ENCODE measurements around the gene SMPD3.

Gene SMPD3

DNA sequence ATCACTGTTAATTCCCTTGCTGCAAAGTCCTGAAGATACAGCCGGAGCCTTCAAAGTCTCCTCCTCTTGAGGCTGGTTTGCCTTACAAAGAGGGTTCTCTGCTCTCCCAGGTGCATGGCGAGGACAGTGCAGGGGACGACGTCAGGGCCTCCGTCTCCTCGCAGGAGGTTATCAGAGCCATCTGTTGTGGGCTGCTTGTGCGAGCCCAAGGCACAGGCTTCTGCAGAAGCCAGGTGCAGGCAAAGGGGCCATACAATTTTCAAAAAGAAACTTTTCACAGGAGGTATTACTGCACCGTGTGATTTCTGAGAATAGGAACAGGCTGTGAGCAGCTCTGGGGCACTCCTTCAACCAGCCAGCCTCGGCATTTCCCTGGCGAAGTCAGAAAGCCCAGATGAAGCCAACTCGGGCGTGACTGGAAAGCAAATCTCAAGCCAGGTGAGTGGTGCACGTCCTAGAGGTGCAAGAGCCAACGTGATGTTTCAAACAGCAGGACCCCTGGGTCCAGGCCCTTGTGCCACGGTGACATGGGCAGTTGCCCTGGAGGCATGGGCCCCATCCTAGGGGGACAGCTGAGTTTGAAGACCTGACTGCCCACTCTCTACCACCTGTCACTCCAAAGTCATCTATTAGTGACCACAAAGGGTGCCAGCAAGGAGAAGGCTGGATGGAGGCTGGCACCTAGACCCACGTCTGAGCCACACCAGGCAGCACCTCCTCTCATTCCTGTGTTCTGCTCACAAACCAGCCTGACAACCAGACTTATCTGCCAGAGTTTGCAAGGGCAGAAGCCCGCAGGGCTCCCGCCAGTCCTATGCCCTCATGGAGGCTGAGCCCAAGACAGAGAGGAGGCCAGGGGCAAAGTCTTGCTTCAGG lies 68.6 kb downstream of the SMPD3 start:
- peak; percentile 29 for DNase-seq

DNA sequence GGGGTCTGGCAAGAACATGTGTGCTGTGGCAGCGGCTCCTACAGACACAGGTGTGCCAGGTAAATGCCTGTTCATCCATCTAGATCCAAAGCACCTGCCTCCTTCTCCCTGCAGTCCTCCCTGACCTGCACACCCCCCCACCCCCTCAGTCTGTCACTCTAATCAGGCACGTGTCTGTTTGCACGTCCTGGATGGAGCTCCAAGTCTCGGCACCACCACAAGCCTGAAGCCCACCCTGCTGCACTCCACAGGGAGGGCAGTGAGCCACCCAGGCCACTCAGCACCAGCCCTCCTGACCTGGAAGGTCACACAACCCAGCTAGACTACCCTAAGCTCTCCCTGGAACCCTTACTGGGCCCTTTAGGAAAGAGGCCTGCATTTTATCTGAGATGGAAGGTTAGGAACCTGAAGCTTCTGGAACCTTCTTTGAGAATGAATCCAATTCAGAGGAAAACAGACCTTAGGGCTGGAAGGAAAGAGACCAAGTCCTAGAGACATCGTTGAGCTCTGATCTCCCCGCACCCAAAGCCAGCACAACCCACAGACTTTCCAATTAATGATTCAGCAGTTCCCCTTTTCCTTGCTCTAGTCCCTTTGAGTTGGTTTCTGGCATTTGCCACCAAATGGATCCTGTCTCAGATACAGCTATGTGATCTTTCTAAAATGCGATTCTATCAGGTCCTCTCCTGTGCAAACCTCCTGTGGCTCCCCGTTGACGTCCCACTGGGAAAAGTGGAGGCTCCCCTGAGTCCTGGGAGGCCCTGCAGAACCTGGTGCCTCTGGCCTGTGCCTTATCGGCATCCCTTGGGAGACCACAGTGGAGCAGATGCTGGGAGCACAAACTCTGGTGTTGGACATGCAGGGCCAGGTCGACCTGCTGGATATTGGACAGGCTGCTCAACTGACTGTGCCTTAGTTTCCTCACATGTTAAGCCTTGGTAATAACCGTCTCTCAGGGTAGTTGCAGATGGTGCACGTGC lies 69.6 kb downstream of the SMPD3 start:
- no peak for DNase-seq

DNA sequence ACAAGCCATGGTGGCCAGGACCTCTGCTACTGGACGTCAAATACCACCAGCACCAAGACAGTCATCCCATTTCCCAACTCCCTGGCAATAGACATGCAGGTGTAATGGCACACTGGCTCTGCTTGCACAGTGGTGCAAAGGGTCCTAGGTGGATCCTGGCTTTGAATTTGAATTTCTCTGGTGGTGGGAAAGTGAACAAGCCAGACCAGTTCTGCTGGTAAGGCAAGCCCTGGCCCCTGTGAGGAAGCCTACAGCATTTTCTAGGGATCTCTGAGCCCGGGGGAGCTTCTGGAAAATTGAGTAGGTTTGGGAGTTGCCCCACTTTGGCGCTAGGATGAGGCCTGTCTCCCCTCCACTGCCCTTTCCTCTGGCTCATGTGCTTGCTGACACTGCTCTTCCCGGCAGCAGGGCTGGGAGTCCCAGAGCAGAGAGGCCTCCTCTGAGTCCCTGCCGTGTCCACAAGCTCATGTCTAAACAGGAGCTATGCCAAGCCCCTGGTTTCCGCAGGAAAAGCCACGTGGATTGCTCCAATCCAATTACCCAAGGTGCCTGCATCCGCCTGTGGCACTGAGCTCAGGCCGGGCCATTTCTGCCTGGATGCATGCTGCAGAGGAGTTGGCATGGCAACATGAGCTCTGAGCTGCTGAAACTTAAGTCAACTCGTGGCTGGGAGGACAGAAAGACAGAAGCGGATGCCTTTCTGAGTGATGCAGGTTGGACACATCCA lies 70.5 kb downstream of the SMPD3 start:
- no peak for DNase-seq

DNA sequence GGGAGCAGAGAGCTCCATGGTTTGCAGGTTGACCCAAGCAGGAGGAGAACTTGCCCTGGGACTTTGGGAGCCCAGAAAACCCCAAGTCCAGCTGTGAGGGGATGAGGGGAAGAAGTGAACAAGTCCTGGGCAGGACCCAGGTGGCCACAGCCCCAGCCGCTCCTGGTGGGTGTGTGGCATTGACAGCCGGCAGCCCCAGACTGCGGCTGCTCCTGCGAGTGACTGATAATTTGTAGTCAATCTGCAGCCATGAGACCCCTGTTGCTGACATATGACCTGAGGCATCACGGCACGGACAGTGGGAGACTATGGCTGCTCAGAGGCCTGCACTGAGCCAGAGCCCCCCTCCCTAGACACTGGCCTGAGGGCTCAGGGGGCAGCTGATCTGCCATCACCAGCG lies 71.1 kb downstream of the SMPD3 start:
- DNase-seq: no peak

DNA sequence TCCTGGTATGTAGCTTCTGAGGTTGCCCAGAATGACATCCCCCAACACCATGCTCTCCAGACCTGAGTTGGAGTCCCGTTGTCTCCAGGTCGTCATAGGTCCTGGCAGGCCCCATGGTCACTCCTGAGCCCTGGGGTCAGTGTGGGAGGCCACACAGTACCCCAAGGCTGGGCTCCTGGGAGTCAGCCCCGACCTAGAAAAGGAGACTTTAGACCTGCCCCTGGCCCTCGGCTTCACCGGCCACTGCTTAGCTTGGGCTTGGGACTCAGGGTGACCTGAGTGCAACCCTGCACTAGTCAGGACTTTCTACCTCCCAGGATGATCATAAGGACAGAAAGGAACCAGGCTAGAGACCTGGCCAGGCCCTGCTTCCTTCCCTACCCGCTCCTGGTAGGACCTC lies 71.7 kb downstream of the SMPD3 start:
- DNase-seq: no peak

DNA sequence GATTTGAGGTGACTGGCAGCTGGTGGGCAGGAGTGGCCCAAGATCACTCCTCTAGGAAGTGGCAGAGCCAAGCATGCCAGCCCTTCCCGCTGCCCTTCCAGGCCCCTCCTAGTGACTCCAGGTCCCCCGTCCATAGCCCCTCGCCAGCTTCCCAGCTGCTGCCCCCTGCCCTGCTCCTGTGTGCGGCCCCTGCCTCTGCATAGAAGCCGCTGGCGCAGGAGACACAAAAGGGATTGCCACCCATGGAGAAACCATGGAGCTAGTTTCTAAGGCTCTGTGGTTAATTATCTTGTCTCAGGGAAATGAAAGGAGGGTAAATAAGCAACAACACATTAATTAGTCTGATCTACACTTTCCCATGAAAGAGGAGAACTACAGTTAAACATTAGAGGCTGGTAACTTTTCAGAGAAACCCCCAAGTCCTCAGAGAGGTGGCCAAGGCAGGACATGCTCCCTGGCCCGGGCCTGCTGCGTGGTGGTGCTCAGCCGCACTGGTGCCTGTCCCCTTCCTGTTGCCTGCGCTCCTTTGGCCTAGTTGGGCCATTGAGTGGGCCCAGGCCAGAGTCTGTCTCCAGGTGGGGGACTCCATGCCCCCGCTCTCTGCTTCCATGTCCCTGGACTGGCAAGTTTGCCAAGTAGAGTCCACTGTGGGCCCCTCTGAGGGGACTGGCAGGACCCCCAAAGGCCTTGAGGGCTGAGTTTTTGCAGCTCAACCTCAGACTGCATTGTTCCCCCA lies 72.3 kb downstream of the SMPD3 start:
- DNase-seq: no peak

DNA sequence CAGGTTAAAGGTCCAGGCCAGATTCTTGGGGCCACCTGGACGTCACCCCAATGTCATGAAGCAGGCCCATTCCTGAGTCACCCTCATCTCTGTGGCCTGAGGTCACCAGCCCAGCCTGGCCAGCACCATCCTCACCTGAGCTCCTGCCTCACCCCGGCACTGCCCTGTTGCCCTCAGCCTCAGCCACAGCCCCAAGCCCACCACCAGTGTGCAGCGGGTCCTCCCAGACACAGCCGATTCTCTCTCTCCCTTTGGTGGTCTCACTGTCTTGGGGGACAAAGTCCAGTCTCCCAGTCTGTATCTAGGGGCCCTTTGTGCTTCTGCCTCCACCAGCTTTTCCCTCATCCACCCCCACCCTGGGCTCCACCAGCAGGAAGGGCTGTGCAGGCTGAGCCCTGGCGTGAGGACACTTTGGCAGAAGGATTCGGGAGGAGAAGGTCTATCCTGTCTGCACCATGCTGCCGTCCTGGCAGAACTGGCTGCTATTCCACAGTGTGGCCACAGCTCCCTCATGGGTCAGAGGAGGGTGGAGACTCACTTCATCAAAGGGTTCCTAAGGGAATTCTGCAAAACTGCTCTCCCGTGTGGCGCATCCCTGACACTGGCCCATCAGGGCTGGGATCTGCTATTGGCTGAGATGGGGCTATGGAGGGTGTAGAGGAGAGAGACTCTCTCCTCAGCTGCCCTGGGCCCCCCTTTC lies 73.2 kb downstream of the SMPD3 start:
- no peak for DNase-seq

DNA sequence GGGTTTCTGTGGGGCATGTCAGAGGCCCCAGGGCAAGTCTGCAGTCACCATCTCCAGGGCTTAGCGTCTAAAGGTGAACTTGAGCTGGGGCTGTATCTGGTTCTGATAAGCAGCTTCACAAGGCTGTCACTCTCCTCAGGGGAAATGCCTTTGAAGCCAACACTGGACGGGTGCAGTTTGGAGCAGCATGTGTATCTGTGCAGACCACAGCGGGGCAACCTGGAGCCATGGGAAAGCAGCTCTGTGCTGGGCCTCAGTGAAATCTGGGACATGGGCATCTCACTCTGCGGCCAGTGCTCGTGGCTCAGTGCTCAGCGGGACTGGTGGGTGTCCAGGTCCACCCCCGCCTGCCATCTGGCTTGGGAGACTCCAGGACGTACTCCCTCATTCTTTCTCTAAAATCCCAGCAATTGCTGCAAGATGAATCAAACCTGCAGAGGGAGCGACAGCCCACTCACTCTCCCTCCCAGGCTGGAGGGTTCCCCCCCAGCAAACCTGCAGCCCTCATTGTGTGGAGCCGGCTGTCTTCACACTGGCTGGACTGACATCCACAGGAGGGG lies 74.0 kb downstream of the SMPD3 start:
- no peak for DNase-seq

DNA sequence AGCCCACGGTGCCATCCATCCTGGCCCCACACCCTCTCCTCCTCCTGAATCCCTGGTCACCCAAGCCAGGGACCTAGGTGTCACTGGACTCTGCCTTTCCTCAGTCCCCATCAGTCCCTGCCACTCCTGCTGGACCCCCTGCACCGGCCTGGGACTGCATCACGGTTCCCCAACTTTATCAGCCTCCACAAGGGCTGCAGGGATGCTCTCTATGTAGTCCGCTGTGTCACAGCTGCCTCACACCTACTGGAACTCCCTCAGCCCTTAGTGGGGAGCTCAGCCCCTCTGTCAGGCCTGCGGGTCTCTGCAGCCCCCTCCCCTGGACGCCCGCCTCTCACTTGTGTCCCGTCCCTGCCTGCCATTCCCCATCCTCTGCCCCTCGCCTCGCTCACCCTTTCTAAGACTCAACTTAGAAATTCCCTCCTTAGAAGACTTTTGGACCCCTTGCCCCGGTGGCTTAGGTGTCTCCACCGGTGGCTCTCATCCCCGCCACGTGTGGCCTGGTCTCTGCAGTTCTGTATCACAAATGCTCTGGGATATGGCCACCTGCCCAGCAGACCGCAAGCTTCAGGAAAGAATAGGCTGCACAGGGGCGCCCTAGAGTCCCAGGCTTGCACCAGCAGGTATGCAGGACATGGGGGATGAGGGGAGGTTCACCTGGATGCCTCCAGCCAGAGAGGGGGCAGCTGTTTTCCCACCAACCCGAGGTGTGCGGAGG lies 74.6 kb downstream of the SMPD3 start:
- DNase-seq: no peak

DNA sequence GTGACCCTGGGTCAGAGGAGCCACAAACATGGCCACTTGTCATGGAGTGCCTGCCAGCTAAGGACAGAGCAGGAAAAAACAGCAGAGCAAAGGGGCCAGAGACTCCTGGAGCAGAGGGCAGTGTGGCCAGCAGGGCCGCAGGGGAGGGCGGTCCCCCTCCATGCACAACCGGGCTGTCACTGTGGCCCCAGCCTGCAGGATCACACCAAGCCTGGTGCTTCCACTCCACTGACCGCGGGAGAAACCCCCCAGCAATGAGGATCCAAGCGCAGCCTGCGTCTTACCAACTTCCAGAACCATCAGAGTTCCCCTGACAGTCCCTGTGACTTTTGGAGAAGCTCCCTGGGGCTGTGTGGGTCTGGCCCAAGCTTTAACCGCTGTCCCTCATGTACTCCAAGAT lies 75.5 kb downstream of the SMPD3 start:
- no peak for DNase-seq

DNA sequence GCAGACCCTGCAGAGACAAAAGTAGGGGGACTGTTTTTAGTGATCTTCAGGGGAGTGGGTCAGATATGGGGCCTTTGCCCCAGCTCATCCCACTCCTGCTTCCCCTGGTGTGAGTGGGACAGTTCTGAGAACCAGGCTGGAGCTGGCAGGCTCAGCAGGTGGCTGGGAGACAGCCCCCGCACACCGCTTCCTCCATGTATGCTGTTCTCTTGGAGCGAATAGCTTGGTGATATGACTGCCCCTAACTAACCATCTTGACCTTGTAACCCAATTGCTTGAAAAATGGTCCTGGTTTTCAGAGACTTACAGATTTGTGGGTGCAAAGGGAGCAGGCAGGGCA lies 76.0 kb downstream of the SMPD3 start:
- no peak for DNase-seq

DNA sequence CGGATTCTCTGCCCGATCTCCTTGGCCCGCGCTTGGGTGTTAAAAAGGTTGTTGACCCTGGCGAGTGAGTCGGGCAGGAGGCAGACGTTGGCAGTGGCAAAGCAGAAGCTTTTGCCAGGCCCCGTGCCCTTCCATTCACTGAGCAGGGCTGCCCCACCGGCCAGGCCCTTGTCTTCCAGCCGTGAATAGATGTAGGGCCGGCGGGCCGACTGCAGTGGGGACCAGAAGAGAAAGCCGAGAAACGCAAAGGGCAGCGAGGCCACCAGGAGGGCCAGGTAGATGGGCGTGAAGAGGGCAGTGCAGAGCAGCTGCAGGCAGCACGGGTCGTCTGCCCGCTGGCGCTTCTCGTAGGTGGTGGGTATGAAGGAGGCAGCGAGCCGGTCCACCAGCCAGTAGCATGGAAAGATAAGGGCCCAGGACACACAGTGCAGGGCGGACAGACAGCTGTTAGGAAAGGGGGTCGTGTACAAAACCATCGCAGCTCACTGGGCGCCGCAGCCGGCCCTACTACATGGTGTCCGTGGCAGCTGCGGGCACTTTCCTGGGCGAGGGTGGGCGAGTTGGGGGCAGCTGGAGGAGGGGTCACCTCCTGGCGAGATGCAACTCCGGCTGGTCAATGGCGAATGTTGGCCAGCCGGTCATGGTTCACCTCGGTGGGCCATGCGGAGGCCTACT lies 76.5 kb downstream of the SMPD3 start:
- no peak for DNase-seq

DNA sequence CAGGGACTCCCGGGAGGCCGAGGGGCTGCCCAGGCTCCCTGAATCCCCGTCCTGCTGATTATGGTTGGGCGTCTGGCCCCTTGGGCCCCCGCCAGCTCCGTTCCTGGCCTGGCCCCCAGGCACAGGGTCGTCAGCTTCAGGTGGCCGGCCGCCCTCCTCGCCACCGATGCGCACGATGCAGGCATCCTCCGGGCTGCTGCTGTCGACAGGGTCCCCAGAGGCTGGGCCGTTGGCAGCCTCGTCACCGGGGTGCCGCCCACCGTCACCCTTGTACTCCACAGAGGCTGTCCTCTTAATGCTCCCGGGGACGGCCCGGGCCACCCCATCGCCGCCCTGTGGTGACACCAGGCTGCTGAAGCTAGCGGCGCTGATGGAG lies 77.0 kb downstream of the SMPD3 start:
- no peak for DNase-seq

DNA sequence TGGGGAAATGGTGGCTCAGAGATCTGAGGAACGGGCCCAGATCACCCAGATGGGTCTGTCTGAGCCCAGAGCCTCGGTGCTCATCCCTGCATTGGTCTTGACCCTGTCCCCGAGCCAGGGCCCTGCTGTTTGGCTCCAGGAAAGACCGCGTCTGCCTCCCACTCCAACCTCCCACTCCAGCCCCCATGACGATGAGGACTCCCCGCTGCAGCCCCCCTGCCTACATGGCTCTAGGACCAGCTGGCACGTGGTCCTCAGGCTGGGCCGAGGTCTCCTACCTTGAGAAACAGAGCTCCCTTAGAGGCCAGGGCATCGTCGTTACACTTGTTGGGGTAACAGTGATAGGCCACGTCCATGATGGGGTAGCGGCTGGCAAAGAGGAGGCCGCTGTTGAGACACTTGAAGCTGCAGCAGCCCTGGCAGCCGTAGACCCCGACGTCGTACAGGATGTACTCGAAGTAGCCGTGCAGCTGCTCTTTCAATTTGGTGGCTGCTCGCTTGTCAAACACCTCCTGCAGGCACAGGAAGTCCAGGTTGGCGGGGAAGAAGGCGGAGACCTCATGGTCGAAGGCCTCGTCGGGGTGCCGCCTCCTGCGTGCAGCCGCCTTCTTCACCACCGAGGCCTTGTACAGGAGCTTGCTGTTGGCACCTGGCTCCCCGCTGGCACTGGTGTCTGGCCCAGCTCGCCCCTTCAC lies 77.6 kb downstream of the SMPD3 start:
- no peak for DNase-seq

DNA sequence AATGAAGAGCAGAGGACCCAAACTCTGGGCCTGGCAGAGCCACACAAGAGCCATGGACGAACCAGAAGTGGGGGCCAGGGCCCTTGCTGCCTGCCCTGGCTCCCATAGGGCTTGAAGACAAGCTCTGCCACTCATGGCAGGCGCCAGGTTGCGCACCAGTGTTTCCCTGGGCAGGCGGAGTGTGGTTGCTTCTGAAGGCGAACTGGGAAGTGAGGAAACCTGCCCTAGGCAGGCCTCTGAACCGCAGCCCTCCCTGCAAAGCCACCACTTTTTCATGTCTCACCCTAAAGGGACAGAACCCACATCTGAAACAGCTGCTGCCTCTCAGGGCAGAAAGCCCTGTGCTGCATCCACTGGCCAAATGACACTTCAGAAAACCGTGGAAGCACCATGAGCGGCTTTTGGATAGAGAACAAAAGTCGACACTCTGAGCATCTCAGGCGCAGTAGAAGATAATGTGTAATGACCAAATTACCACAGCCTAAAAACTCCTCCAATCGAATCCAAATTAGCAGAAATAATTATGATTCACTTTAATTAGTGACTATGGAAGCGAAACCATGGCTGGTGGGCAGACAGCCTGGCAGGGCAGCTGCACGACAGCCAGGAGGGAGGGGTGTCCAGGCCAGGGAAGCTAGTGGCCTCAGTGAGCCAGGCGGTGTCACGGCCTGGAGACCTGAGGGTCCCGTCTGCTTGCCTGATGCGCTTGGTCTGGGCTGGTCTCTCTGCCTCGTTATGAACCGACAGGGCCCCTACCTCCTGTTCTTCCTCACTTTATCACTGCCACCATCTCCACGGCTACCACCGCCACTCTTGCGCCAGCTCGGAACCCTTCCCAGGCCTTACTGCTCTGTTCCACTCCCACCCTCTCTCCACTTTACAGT lies 78.4 kb downstream of the SMPD3 start:
- DNase-seq: no peak

DNA sequence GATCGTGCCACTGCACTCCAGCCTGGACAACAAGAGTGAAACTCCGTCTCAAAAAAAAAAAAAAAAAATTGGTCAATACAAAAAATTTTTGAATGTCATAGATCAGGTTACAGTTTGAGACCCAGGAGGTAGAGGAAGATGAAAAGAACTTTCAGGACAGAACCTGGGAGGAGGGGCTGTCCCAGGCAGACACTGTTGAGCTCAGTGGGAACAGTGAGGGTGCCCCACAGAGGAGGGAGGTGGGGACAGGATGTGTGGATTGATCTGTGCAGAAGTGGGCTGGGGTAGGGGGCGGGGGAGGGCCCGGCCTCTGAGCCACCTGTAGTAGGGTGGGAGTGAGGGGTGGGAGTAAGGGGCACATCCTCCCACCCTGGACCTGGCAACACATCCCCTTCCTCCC lies 79.1 kb downstream of the SMPD3 start:
- DNase-seq: no peak

DNA sequence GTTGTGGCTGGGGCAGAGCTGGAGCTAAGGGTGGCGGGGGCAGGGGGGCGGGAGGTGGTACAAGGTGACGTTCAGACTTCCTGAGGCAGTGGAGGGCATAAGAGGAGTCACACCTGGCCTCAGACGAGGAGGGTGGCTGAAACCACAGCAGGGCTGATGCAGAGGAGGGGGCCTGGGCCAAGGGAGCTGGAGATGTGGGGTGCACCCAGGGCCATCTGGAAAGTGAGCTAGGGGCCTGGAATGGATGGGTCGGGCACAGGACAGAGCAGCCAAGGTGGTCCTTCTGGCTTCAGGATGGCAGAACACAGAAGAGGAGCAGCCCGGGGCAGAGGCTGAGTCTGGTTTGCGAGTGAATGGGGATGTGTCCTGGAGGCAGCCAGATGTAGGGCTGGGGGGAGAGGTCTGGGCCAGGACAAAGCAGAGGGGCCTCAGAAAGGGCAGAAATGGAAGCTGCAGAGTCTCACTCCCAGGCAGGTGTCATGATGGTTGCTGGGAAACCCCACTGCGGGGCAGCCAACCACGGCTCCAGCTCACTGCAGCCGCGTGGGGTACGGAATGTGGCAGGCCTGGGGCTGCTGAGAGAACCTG lies 79.9 kb downstream of the SMPD3 start:
- no peak for DNase-seq

DNA sequence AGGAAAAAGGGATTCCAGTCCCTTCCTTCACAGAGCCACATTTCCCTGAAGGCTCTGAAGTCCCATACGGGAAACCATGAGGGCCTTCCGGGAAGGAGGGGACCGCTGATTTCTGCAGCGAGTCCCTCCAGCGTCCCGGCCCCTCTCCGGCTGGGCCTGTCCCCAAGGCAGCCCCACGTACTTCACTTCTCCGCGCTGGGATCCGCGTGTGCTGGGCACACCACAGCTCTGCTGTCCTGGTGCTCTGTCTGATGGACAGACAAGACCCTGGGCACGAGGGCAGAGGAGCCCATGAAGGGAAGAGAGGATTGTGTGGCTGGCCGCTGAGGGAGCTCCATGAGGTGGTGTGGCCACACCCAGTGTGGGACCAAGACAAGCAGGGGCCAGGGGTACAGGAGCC lies 80.4 kb downstream of the SMPD3 start:
- DNase-seq: no peak

All from NCI-H2171 treated with DMSO at 0.1 percent for 48 hours (cell line).